Left lung (tissue), 10 donors: ENCODE data around the gene SNRNP35. TPM values are rescaled to one million over a fixed set of nuclear protein-coding genes. Genes with fewer than 3 reads are reported as not detected.

Experiments
- ATAC-seq: fragments of 200-7000 bp; cut with Tn5 transposase; one replicate; pipeline ENCODE4 v1.9.1; 2020; ENCODE audit warnings: moderate library complexity
- DNase-seq, 4 donors: peaks; one replicate each; pipeline ENCODE4 v3.0.0-alpha.2; 2013 to 2020
- H3K27ac ChIP-seq, 2 donors: fragments of 200-600 bp; sonication (generic) in 1 of 2; one replicate each; pipeline versions ENCODE4 v1.5.0 to v1.8.0; 2020 to 2021
- H3K27me3 ChIP-seq, 2 donors: fragments of 200-600 bp; sonication (generic) in 1 of 2; one replicate each; pipeline versions ENCODE4 v1.5.0 to v1.8.0; 2020 to 2021
- H3K36me3 ChIP-seq, 2 donors: fragments of 200-600 bp; sonication (generic) in 1 of 2; one replicate each; pipeline versions ENCODE4 v1.5.0 to v1.8.0; 2020 to 2021
- H3K4me1 ChIP-seq, 2 donors: fragments of 200-600 bp; one replicate each; pipeline ENCODE4 v1.8.0; 2021
- H3K4me3 ChIP-seq, 2 donors: fragments of 200-600 bp; sonication (generic) in 1 of 2; one replicate each; pipeline versions ENCODE4 v1.5.0 to v1.8.0; 2020 to 2021; ENCODE audit warnings: mild to moderate bottlenecking in 1 of 2
- H3K9me3 ChIP-seq, 2 donors: fragments of 200-600 bp; sonication (generic) in 1 of 2; one replicate each; pipeline versions ENCODE4 v1.5.0 to v1.8.0; 2020 to 2021
- CTCF ChIP-seq, 2 donors: fragments of 200-600 bp; sonication (generic) in 1 of 2; IDR thresholded peaks; one replicate each; pipeline versions ENCODE4 v1.5.0 to v1.8.0; 2021; ENCODE audit warnings: antibody characterized with exemption in 2 of 2
- intact Hi-C, 2 donors: fragments of 100-400 bp; cut with DNase I; formaldehyde crosslinking; loops; one replicate each; pipeline versions ENCODE4 v1.11.2 to v1.14.2; 2022
- polyA plus RNA-seq, 6 donors: library from polyadenylated mRNA; unstranded; fragments of 120-200 nt; gene quantifications; one replicate each; pipeline ENCODE4 v1.2.1, GENCODE V29; 2013; ENCODE audit not compliant: insufficient read length in 6 of 6
- total RNA-seq, 2 donors: library from RNA; stranded (reverse); fragmentation: NEBNext Ultra II Directional; extraction: Animal tissue kit (Norgen Biotek cat#: 25700); gene quantifications; one replicate each; pipeline ENCODE4 v1.2.1, GENCODE V29; 2021
- donor health status: DM: no; HTN: yes; CAD: no.
- donor health status: DM: no; HTN: no; CAD: no.

SNRNP35 gene
- total and polyA plus RNA-seq, 8 donors, result 22.6 to 42.6 (median 37.8) TPM

GRCh38 chr12:123444092-123445026, 13.6 kb upstream of the SNRNP35 start:
- intact Hi-C loops, result no loop called here
- DNase-seq (no peak), ATAC-seq (no peak)
- no peak for TF ChIP-seq CTCF (IDR thresholded peaks at IDR 0.05)
- H3K4me1 ChIP-seq, result peaks cover 15 to 65% of the 10 kb centered on the region in 2 donors
- no peak overlapping the region for H3K4me3 ChIP-seq
- H3K27ac ChIP-seq, result peak overlapping the region; percentile 85 to 88
- no peaks in the 10 kb centered on the region for H3K36me3 ChIP-seq
- H3K27me3 ChIP-seq, result no peaks in the 10 kb centered on the region
- H3K9me3 ChIP-seq, result no peaks in the 10 kb centered on the region

GRCh38 chr12:123445388-123446332, 12.3 kb upstream of the SNRNP35 start:
- Histone ChIP-seq H3K4me1 (peaks cover 15 to 68% of the 10 kb centered on the region in 2 donors), H3K27me3 (no peaks in the 10 kb centered on the region), H3K4me3 (no peak overlapping the region), H3K36me3 (no peaks in the 10 kb centered on the region), H3K9me3 (no peaks in the 10 kb centered on the region), H3K27ac (peak overlapping the region; percentile 85 to 88)
- peak; percentile 81 for ATAC-seq
- peak in 3 of 4 donors; percentile 46 to 67 (median 52) for DNase-seq
- intact Hi-C loops, result no loop called here
- no peak for TF ChIP-seq CTCF (IDR thresholded peaks at IDR 0.05)

GRCh38 chr12:123446333-123446713, 11.6 kb upstream of the SNRNP35 start:
- ATAC-seq, result no peak
- intact Hi-C loops, result no loop called here
- H3K4me1 ChIP-seq, result peaks cover 15 to 68% of the 10 kb centered on the region in 2 donors
- no peaks in the 10 kb centered on the region for H3K36me3 ChIP-seq
- no peak overlapping the region for H3K4me3 ChIP-seq
- no peak for TF ChIP-seq CTCF (IDR thresholded peaks at IDR 0.05)
- no peak for DNase-seq
- peak overlapping the region; percentile 85 to 88 for H3K27ac ChIP-seq
- no peaks in the 10 kb centered on the region for H3K27me3 ChIP-seq
- H3K9me3 ChIP-seq, result no peaks in the 10 kb centered on the region

GRCh38 chr12:123449249-123449733, 8.6 kb upstream of the SNRNP35 start:
- no peak for TF ChIP-seq CTCF (IDR thresholded peaks at IDR 0.05)
- Histone ChIP-seq H3K4me3 (peak overlapping the region in 1 of 2 donors; percentile 30), H3K4me1 (peaks cover 15 to 49% of the 10 kb centered on the region in 2 donors), H3K27me3 (no peaks in the 10 kb centered on the region), H3K27ac (peak overlapping the region; percentile 76 to 88), H3K9me3 (no peaks in the 10 kb centered on the region), H3K36me3 (no peaks in the 10 kb centered on the region)
- intact Hi-C loops, result no loop called here
- ATAC-seq (no peak), DNase-seq (no peak)
